ENCODE data around the gene KANSL2.
"Not testable (repeated sequence)": the region's sequence is repeated elsewhere in the genome, so short reads cannot be mapped to it uniquely, and the experiment has no call there.

The KANSL2 gene, protein sequence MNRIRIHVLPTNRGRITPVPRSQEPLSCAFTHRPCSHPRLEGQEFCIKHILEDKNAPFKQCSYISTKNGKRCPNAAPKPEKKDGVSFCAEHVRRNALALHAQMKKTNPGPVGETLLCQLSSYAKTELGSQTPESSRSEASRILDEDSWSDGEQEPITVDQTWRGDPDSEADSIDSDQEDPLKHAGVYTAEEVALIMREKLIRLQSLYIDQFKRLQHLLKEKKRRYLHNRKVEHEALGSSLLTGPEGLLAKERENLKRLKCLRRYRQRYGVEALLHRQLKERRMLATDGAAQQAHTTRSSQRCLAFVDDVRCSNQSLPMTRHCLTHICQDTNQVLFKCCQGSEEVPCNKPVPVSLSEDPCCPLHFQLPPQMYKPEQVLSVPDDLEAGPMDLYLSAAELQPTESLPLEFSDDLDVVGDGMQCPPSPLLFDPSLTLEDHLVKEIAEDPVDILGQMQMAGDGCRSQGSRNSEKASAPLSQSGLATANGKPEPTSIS

DNA sequence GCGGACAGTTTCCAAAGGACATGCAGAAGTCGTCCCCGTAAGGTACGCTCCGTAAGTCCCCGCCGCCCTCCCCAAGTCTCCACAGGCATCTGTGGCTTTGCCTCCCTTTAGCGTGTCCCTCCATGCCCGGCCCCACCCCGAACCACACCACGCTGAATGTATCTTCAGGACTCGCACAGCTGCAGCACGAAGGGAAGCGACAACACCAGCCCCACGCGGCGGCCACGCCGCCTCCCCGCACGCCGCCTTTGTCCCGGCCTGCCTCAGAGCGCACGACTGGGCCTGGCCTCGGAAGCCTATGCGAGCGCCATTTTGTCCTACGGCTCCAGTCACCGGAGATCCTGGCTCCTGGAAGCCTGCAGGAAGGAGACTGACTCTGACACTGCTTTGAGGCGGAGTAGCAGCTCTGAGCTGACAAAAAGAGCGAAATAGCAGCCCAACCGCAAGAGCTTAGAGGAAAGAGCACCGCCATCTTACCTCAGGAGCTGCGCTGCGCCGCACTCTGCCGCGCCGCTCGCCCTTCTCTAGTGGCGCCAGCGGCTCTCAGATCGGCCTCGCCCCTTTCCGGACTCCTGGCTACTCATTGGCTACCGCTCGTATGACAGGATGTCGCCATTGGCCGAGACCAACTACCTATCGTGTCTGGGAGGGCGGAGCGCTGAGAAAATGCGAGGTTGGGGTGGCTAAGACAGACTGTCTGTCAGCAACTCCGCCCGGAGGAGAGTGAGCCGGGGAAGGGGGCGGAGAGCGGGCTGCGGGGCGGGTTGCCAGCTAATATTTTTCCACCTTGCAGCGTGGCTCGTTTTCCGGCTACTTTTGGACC is at the start of gene KANSL2:
TSS of gene KANSL2 (minus strand) at position 529 of the 823 bp plus-strand sequence. CDS start 606 bp downstream, outside the sequence.
- Histone ChIP-seq H3K4me3 (ENCODE audit: low read length) (peak within 1 kb of the TSS; percentile 100), H3K27me3 (ENCODE audit: control insufficient read depth, insufficient read depth, low read length) (no peaks in the 10 kb centered on the region), H3K9ac (ENCODE audit: low read length) (peak within 1 kb of the TSS; percentile 100), H3K27ac (ENCODE audit: low read depth, low read length) (peak within 1 kb of the TSS; percentile 98), H3K36me3 (ENCODE audit: control insufficient read depth, insufficient read depth, low read length) (peaks cover 3% of the 10 kb centered on the region), H3K4me1 (ENCODE audit: control insufficient read depth, insufficient read depth, low read length) (peaks cover 5% of the 10 kb centered on the region)

- H3K9ac ChIP-seq (ENCODE audit: low read length) = no peak overlapping the region
- H3K4me3 ChIP-seq (ENCODE audit: low read length) = no peak overlapping the region
- no peaks in the 10 kb centered on the region for H3K27me3 ChIP-seq (ENCODE audit: control insufficient read depth, insufficient read depth, low read length)
- no peaks in the 10 kb centered on the region for H3K4me1 ChIP-seq (ENCODE audit: control insufficient read depth, insufficient read depth, low read length)
- H3K27ac ChIP-seq (ENCODE audit: low read depth, low read length) = no peak overlapping the region
- H3K36me3 ChIP-seq (ENCODE audit: control insufficient read depth, insufficient read depth, low read length) = no peaks in the 10 kb centered on the region
These were observed 46.8 kb upstream of the KANSL2 start for GRCh38 chr12:48728807-48729206.

DNA sequence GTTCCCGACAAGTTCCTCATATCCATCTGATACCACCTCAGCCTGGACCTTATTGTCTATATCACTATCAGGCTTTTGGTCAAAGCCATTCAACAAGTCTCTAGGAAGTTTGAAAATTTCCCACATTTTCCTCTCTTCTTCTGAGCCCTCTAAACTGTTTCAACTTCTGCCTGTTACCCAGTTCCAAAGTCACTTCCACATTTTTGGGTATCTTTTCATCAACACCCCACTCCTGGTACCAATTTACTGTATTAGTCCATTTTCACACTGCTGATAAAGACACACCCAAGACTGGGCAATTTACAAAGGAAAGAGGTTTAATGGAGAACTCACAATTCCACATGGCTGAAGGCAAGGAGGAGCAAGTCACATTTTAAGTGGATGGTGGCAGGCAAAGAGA is 38.7 kb upstream of the KANSL2 start:
- H3K4me1 ChIP-seq (ENCODE audit: control insufficient read depth, insufficient read depth, low read length); H3K9ac ChIP-seq (ENCODE audit: low read length); H3K36me3 ChIP-seq (ENCODE audit: control insufficient read depth, insufficient read depth, low read length); H3K4me3 ChIP-seq (ENCODE audit: low read length); H3K27me3 ChIP-seq (ENCODE audit: control insufficient read depth, insufficient read depth, low read length); H3K27ac ChIP-seq (ENCODE audit: low read depth, low read length): not testable (repeated sequence)

DNA sequence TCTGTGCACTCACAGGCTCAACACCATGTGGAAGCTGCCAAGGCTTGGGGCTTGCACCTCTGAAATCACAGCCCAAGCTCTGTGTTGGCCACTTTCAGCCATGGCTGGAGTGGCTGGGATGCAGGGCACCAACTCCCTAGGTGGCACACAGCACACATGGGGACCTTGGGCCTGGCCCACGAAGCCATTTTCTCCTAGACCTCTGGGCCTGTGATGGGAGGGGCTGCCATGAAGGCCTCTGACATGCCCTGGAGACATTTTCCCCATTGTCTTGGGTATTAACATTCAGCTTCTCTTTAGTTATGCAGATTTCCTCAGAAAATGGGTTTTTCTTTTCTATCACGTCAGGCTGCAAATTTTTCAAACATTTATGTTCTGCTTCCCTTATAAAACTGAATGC is 38.1 kb upstream of the KANSL2 start:
- H3K9ac ChIP-seq (ENCODE audit: low read length); H3K36me3 ChIP-seq (ENCODE audit: control insufficient read depth, insufficient read depth, low read length); H3K4me3 ChIP-seq (ENCODE audit: low read length); H3K27me3 ChIP-seq (ENCODE audit: control insufficient read depth, insufficient read depth, low read length); H3K27ac ChIP-seq (ENCODE audit: low read depth, low read length); H3K4me1 ChIP-seq (ENCODE audit: control insufficient read depth, insufficient read depth, low read length): not testable (repeated sequence)

- H3K4me1 ChIP-seq (ENCODE audit: control insufficient read depth, insufficient read depth, low read length); H3K9ac ChIP-seq (ENCODE audit: low read length); H3K36me3 ChIP-seq (ENCODE audit: control insufficient read depth, insufficient read depth, low read length); H3K27ac ChIP-seq (ENCODE audit: low read depth, low read length); H3K4me3 ChIP-seq (ENCODE audit: low read length); H3K27me3 ChIP-seq (ENCODE audit: control insufficient read depth, insufficient read depth, low read length): not testable (repeated sequence)
These were observed 37.0 kb upstream of the KANSL2 start for GRCh38 chr12:48719002-48719401.

DNA sequence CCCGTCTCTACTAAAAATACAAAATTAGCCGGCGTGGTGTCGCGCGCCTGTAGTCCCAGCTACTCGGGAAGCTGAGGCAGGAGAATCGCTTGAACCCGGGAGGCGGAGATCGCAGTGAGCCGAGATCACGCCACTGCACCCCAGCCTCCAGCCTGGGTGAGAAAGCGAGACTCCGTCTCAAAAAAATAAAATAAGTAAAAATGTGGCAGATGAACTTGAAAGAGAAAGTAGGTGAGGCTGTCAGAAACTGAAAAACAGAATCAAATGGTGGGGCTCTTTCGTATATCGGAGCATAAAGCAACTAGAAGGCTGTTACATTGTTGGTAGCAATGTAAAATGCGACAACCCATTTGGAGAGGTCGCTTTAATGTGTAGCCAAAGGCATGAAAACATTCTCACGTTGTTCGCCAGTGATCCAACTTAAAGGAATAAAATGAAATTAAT is 35.2 kb upstream of the KANSL2 start:
- peaks cover 2% of the 10 kb centered on the region for H3K36me3 ChIP-seq (ENCODE audit: control insufficient read depth, insufficient read depth, low read length)
- peak overlapping the region; percentile 70 for H3K4me3 ChIP-seq (ENCODE audit: low read length)
- peak overlapping the region; percentile 95 for H3K27ac ChIP-seq (ENCODE audit: low read depth, low read length)

DNA sequence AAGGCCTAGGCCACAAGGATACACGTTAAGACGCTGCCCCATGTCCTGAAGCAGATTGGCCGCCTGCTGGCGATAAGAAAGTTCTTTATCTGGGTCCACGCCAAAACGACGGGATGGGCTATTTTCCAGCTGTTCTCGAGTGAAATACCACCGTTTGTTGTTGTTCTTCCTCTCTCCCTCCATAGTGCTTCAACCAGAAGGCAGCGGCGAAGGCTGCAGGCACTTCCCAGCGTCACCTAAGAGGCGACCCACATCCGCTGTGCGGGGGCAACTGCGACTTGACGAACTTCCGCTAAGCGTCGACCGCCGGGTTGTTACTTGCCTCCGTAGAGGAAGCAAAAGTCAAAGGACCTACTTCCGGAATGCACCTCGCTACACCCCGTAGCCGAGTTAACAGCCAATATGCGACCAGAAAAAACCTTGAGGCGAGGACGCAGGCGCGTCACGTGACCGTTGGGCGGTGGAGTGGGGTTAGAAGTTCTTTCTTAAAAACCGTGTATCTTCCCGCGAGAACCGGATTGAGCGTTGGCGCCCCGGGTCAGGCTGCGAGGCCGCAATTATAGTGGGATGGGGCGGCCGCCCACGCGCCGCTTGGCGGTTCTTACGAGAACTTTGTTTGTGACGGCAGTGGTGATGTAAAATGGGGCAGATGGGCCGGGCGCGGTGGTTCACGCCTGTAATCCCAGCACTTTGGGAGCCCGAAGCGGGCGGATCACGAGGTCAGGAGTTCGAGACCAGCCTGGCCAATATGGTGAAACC is 34.6 kb upstream of the KANSL2 start, which contains the start of gene CCNT1:
TSS of gene CCNT1 (minus strand) at position 215 of the 759 bp plus-strand sequence. CDS start at position 183, 32 bp downstream.
- peak within 1 kb of the TSS; percentile 97 for H3K9ac ChIP-seq (ENCODE audit: low read length)
- H3K27ac ChIP-seq (ENCODE audit: low read depth, low read length) = peak within 1 kb of the TSS; percentile 95
- H3K27me3 ChIP-seq (ENCODE audit: control insufficient read depth, insufficient read depth, low read length) = no peaks in the 10 kb centered on the region
- H3K4me3 ChIP-seq (ENCODE audit: low read length) = peak within 1 kb of the TSS; percentile 98
- peaks cover 6% of the 10 kb centered on the region for H3K4me1 ChIP-seq (ENCODE audit: control insufficient read depth, insufficient read depth, low read length)
- H3K36me3 ChIP-seq (ENCODE audit: control insufficient read depth, insufficient read depth, low read length) = peaks cover 2% of the 10 kb centered on the region

More for the DNA sequence above, 35.2 kb upstream of the KANSL2 start:
- H3K4me1 ChIP-seq (ENCODE audit: control insufficient read depth, insufficient read depth, low read length) = peaks cover 6% of the 10 kb centered on the region
- H3K9ac ChIP-seq (ENCODE audit: low read length) = no peak overlapping the region
- no peaks in the 10 kb centered on the region for H3K27me3 ChIP-seq (ENCODE audit: control insufficient read depth, insufficient read depth, low read length)

GRCh38 chr12:48716168-48716492 is 34.1 kb upstream of the KANSL2 start:
- H3K4me1 ChIP-seq (ENCODE audit: control insufficient read depth, insufficient read depth, low read length) = peaks cover 6% of the 10 kb centered on the region
- H3K27ac ChIP-seq (ENCODE audit: low read depth, low read length) = peak overlapping the region; percentile 95
- peak overlapping the region; percentile 98 for H3K4me3 ChIP-seq (ENCODE audit: low read length)
- no peaks in the 10 kb centered on the region for H3K27me3 ChIP-seq (ENCODE audit: control insufficient read depth, insufficient read depth, low read length)
- H3K9ac ChIP-seq (ENCODE audit: low read length) = peak overlapping the region; percentile 97
- H3K36me3 ChIP-seq (ENCODE audit: control insufficient read depth, insufficient read depth, low read length) = peaks cover 2% of the 10 kb centered on the region

GRCh38 chr12:48712209-48712608 is 30.2 kb upstream of the KANSL2 start:
- Histone ChIP-seq H3K4me3 (ENCODE audit: low read length) (no peak overlapping the region), H3K36me3 (ENCODE audit: control insufficient read depth, insufficient read depth, low read length) (peaks cover 7% of the 10 kb centered on the region), H3K4me1 (ENCODE audit: control insufficient read depth, insufficient read depth, low read length) (peaks cover 6% of the 10 kb centered on the region), H3K27me3 (ENCODE audit: control insufficient read depth, insufficient read depth, low read length) (no peaks in the 10 kb centered on the region), H3K9ac (ENCODE audit: low read length) (no peak overlapping the region), H3K27ac (ENCODE audit: low read depth, low read length) (no peak overlapping the region)

DNA sequence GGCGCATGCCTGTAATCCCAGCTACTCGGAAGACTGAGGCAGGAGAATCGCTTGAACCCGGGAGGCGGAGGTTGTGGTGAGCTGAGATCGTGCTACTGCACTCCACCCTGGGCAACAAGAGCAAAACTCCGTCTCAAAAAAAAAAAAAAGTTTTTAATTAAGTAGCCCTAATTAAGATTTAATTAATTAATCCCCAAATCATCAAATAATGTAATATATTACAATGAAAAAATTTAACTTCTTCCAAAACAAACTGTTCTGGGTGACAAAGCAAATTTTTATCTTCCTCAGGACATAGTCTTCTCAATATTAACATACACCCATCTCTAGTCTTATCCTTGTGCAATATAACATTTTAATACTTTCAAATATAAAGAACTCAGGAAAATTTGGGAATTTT is 16.8 kb upstream of the KANSL2 start:
- not testable (repeated sequence) for H3K27ac ChIP-seq (ENCODE audit: low read depth, low read length); H3K4me1 ChIP-seq (ENCODE audit: control insufficient read depth, insufficient read depth, low read length); H3K9ac ChIP-seq (ENCODE audit: low read length); H3K27me3 ChIP-seq (ENCODE audit: control insufficient read depth, insufficient read depth, low read length); H3K4me3 ChIP-seq (ENCODE audit: low read length); H3K36me3 ChIP-seq (ENCODE audit: control insufficient read depth, insufficient read depth, low read length)

GRCh38 chr12:48696626-48697025 is 14.6 kb upstream of the KANSL2 start:
- Histone ChIP-seq H3K36me3 (ENCODE audit: control insufficient read depth, insufficient read depth, low read length) (peaks cover 18% of the 10 kb centered on the region), H3K9ac (ENCODE audit: low read length) (no peak overlapping the region), H3K4me3 (ENCODE audit: low read length) (no peak overlapping the region), H3K27me3 (ENCODE audit: control insufficient read depth, insufficient read depth, low read length) (no peaks in the 10 kb centered on the region), H3K4me1 (ENCODE audit: control insufficient read depth, insufficient read depth, low read length) (no peaks in the 10 kb centered on the region), H3K27ac (ENCODE audit: low read depth, low read length) (no peak overlapping the region)

DNA sequence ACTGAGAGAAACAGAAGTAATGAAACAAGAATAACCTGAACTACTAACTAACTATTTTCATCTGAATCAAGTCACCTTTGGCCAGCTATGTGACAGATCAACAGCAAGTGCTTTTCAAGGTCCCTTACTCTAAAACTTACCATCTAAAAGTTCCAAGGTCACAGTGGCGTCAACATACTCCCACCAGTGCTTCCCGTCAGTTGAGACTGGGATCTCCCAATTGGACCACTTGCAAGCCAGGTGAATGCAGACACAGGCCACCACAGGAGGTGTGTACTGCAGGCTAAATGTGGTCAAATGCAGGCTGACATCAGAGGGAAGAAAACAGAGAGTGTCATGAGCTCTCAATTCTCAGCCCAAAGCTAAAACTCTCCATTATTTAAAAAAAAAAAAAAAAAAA is 13.8 kb upstream of the KANSL2 start:
- peaks cover 2% of the 10 kb centered on the region for H3K4me1 ChIP-seq (ENCODE audit: control insufficient read depth, insufficient read depth, low read length)
- H3K27me3 ChIP-seq (ENCODE audit: control insufficient read depth, insufficient read depth, low read length) = no peaks in the 10 kb centered on the region
- peaks cover 18% of the 10 kb centered on the region for H3K36me3 ChIP-seq (ENCODE audit: control insufficient read depth, insufficient read depth, low read length)
- no peak overlapping the region for H3K9ac ChIP-seq (ENCODE audit: low read length)
- no peak overlapping the region for H3K4me3 ChIP-seq (ENCODE audit: low read length)
- H3K27ac ChIP-seq (ENCODE audit: low read depth, low read length) = no peak overlapping the region
